ENCODE data around the gene CCDC88C. TPM values are rescaled to one million over a fixed set of nuclear protein-coding genes. Genes with fewer than 3 reads are reported as not detected.

Gene CCDC88C
- total RNA-seq, result 0.72 TPM in 1 of 2 replicates, not detected in the other

GRCh38 chr14:91417120-91417982 lies at the start of gene CCDC88C:
Gene CCDC88C (minus strand): TSS chr14:91417820. CDS start chr14:91417690, 130 bp downstream.

DNA sequence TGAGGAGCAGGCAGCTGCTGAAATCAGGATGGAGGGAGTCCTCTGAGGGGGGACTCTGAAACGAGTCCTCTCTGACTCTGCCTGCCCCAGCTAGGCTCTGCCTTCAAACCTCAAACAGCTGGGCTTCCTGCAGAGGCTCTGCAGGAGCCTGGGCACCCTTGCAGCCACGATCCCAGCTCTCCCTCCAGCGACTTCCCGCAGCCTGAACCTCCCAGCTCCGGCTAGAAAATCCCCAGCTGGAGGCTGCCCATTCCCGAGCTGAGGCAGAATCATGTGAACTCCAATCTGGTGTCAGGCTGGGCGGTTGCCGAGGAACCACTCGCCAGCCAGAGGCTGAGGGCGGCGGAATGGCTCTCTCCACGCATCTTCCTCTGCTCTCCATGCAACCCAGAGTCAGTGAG lies 173.1 kb downstream of the CCDC88C start, which contains the start of gene GPR68:
Gene GPR68, minus strand, starts transcription at position 204 of the 401 bp plus-strand sequence. CDS start 9,654 bp downstream, outside the sequence.

Other genes starting within 250 kb of the CCDC88C start
- 6.1 and 26.9 TPM in 2 replicates for gene GPR68, start 173.1 kb downstream of the CCDC88C start, total RNA-seq
- gene PPP4R3A, start 92.5 kb upstream of the CCDC88C start, total RNA-seq, result 49.7 and 69.0 TPM in 2 replicates